GM21619 (cell line): Measurements from ENCODE around the gene MTPN.

Experiments
- ATAC-seq: cut with Tn5 transposase; IDR thresholded peaks from one replicate; pipeline ENCODE4 v1.9.1; 2021; ENCODE audit not compliant: unreplicated experiment

The MTPN gene

DNA sequence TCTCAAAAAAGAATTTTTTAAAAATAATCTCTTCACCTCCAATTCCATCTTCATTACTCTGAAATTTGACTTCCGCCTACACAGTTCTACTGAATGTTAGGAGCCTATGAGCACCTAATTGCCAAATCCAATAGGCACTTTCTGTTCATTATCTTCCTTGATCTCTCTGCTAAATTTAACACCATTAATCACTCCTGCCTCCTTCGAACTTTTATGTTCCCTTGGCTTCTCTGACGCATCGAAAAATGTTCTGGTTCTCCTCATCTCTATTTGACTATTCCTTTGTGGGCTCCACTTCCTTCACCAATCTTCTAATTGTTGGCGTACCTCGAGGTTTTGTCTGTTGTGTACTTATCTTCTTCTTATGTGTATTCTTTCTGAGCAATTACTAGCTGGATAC, 87.3 kb downstream of the MTPN start:
- ATAC-seq = no peak

- no peak for ATAC-seq
Observed at GRCh38 chr7:135888740-135889139, 88.4 kb downstream of the MTPN start.

DNA sequence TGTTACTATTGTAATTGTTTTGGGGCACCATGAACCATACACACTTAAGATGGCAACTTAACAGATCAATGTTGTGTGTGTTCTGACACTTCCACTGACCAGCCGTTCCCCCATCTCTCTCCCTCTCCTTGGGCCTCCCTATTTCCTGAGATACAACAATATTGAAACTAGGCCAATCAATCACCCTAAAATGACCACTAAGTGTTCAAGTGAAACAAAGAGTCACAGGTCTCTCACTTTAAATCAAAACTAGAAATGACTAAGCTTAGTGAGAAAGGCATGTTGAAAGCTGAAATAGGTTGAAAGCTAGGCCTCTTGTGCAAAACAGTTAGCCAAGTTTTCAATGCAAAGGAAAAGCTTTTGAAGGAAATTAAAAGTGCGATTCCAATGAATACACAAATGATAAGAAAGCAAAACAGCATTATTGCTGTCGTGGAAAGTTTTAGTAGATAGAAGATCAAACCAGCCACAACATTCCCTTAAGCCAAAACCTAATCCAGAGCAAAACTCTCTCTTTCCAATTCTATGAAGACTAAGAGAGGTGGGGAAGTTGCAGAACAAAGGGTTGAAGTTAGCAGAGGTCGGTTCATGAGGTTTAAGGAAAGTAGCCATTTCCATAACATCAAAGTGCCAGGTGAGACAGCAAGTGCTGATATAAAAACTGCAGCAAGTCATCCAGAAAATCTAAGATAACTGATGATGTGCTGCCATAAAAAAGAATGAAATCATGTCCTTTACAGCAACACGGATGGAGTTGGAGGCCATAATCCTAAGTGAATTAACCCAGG, 90.6 kb downstream of the MTPN start:
- ATAC-seq = peak; percentile 86

DNA sequence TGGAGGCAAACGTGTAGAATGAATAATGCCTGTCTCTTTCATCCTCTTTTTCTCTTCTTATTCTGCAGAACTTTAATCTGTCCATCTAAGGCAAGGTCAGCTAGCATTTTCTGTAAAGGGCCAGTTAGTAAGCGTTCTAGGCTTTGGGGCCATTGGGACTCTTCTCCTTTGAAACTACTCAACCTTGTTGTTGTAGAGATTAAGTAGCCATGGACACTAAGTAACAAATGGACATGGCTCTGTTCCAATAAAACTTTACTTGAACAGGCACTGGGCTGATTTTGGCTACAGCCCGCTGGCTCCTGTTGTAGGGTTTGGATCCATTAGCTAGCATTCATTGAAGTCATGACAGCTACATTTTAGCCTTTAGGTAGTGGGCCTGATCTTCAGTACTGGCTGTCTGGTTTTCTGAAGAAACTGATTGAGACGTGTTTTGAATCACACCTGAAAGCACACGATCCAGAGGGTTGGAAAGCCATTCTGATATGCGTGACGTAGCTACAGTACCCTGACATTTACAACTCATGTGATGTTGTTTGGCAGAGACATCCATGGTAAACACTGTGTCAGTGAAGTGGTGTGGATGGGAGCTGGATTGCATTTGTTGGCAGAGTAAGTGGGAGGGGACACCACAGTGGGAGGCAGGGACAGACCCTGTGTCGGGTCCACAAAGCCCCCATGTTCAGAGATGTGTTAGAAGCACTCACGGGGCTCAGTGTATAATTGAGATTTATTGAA, 92.5 kb downstream of the MTPN start:
- no peak for ATAC-seq

- ATAC-seq = no peak
Observed at GRCh38 chr7:135879233-135879632, 97.9 kb downstream of the MTPN start.

GRCh38 chr7:135878284-135878683, 98.9 kb downstream of the MTPN start:
- no peak for ATAC-seq

DNA sequence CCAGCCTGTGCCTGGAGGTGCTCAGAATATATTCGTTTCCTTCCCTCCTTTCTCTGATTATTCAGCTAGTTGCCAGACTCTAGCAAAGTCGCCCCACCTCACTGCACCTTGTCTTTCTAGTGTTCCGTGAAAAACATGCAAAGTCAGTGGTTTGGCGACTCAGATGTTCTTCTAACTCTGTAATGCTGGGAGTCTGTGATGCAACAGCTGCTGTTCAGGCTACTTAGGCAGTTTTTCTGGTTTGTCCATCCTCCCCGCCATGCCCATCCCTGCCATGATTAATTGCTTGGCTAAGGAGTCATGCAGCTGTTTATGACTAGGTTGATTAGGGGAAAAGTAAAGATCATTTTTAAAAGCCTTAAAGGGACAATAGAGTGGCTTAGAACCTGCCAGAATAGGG, 99.4 kb downstream of the MTPN start:
- ATAC-seq = peak; percentile 100
